KBM-7 (cell line): ENCODE results near the gene CLIC3.
"Not testable (repeated sequence)": the region's sequence is repeated elsewhere in the genome, so short reads cannot be mapped to it uniquely, and the experiment has no call there.

Experiments
- DNase-seq: peaks from one replicate; pipeline ENCODE4 v3.0.0-alpha.2; 2015
- in situ Hi-C: fragments of 300-500 bp; cut with MboI; formaldehyde crosslinking; loops from 2 replicates; pipeline ENCODE4 v1.14.3; 2020; ENCODE audit warnings: low sequenced_read_pairs, low pct_unique_long_range_greater_than_20kb, mixed read lengths

Gene CLIC3

DNA sequence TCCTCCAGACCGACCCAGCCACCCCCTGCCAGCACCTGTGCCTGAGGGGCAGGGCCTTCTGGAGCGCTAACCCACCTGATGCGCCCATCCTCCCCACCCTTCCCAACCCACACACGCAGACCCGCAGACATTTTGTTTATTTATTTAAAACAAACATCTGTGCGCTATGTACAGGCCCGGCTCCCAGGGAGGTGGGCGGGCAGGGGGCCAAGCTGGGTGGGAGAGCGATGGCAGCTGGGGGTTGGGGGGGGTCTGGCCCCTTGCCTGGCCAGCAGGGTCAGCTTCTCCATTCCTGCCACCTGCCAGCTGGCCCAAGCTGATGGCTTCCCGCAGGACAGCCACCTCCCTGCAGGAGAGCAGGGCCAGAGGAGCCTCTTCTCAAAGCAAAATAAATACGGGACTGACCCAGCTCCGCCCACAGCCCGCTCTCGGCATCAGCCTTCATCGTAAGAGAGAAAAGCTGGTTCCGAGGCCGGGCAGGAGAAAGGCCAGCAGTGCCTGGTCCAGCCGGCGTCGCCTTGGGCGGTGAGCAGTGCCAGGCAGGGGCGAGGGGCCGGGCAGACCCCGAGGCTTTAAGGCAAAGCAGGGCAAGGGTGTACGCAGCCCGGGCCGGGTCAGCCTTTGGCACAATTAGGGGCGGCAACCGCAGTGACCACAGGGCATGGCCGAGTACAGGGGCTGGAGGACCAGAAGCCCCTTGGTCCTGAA, 10.9 kb upstream of the CLIC3 start:
- in situ Hi-C loops: no loop called here

GRCh38 chr9:137006116-137007003, 10.0 kb upstream of the CLIC3 start:
- in situ Hi-C loops: no loop called here
- DNase-seq: no peak

More for the DNA sequence above, 10.9 kb upstream of the CLIC3 start:
- DNase-seq: no peak

DNA sequence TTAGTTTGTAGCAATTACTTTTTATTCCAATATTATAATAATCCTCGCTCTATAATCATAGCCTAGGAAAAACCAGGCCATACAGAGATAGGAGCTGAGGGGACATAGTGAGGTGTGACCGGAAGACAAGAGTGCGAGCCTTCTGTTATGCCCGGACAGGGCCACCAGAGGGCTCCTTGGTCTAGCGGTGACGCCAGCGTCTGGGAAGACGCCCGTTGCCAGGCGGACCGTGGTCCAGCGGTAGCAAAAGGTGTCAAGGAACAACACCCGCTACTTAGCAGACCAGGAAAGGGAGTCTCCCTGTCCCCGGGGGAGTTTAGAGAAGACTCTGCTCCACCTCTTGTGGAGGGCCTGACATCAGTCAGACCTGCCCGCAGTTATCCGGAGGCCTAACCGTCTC, 7.9 kb upstream of the CLIC3 start:
- DNase-seq, in situ Hi-C loops: not testable (repeated sequence)

- in situ Hi-C loops: no loop called here
- DNase-seq: no peak
These were observed 6.3 kb upstream of the CLIC3 start for GRCh38 chr9:137002646-137003041.

DNA sequence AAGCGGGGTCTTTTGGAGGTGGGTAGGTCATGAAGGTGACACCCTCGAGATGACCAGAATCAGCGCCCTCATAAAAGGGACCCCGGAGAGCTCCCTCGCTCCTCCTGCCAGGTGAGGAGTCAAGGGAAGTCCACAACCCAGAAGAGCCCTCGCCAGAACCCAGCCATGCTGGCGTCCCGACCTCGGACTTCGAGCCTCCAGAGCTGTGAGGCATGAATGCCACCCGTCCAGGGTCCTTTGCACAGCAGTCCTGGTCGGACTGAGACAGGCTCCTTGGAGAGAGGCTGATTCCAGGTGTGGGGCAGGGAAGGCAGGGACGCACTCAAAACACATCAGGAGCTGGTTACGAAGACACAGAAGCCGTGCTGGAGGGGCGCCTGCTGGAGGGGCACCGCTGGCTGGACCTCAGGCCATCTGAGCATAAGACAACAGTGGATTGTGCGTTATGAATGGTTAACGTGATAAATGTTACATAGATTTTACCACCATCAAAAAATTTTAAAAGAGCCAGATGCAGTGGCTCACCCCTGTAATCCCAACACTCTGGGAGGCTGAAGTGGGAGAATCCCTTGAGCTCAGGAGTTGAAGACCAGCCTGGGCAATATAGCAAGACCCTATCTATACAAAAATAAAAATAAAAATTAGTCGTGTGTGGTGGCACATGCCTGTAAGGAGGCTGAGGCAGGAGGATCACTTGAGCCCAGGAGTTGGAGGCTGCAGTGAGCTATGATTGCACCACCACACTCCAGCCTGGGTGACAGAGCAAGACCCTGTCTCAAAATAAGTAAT, 5.7 kb upstream of the CLIC3 start:
- no peak for DNase-seq
- in situ Hi-C loops: no loop called here

DNA sequence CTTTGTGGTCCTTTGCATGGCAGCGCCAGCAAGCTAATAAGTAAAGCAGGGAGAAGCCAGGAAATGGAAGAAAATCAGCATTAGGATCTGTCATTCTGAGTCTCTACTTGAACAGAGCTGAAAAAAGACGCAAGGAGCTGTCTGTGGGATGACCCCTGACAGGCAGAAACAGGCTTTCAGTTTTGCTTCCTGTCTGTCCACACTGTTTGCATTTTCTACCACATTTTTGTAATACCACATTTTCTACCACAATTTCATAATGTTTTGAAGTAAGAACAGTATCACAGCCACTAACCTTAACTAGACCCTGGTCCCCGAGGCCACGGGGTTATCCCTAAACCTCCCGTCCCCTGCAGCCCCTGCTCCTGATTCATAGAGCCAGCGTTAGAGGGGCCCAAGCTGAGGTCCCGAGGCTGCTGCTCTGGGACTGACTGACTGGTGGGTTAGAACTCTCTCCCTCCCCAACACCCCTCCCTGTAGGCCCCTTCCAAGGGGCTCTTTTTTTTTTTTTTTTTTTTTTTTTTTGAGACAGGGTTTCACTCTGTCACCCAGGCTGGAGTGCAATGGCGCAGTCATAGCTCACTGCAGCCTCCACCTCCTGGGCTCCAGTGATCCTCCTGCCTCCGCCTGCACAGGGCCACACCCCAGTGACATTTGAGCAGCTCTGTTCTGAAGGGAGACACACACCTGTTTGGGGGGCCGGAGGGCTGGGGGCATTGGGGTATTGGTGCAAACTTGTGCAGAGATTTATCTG, 4.0 kb upstream of the CLIC3 start:
- DNase-seq: peak; percentile 53
- in situ Hi-C loops: no loop called here

GRCh38 chr9:136997830-136998234, 1.5 kb upstream of the CLIC3 start:
- DNase-seq: peak; percentile 36
- in situ Hi-C loops: no loop called here

GRCh38 chr9:136997371-136997770, 1.0 kb upstream of the CLIC3 start:
- in situ Hi-C loops: no loop called here
- no peak for DNase-seq

- no peak for DNase-seq
- in situ Hi-C loops: no loop called here
These were observed 526 bp downstream of the CLIC3 start for GRCh38 chr9:136995772-136996311.

- in situ Hi-C loops: no loop called here
These were observed 1.0 kb downstream of the CLIC3 start for GRCh38 chr9:136995362-136995761.

DNA sequence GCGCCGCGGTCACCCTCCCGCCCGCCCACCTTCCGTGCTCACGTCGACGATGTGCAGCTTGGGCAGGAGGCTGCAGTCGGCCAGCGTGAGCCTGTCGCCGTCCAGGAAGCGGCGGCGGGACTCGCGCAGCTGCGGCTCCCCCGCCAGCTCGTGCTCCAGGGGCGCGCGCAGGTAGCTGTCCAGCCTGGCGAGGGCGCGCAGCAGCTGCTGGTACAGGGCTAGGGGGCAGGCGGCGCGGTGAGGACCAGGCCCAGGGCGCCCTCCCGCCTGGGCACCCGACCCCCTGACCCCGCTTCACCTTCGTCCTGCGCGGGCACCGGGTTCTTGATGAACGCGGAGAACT, 1.5 kb downstream of the CLIC3 start:
- DNase-seq: no peak
- in situ Hi-C loops: no loop called here

More at GRCh38 chr9:136995362-136995761, 1.0 kb downstream of the CLIC3 start:
- no peak for DNase-seq

GRCh38 chr9:136994180-136994887, 2.0 kb downstream of the CLIC3 start:
- DNase-seq: no peak
- in situ Hi-C loops: no loop called here

DNA sequence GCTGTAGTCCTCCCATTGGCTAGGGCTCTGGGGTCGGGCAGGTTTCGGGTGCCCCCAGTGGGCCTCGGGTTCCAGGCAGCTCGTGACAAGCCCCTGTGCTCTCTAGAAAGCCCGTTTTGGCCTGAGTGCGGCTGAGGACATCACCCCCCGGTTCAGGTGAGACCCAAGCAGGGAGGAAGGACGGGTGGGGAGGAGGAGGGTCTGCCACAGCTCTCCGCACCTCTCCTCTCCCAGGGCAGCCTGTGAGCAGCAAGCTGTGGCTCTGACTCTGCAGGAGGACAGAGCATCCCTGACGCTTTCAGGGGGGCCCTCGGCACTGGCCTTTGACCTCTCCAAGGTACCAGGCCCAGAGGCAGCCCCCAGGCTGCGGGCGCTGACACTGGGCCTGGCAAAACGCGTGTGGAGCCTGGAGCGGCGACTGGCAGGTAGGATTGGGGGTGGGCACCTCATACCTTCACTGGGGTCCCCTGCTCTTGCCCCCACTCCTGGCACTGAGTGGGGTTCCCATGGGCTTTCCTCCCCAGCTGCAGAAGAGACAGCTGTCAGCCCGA, 3.5 kb downstream of the CLIC3 start:
- in situ Hi-C loops: no loop called here
- DNase-seq: no peak

DNA sequence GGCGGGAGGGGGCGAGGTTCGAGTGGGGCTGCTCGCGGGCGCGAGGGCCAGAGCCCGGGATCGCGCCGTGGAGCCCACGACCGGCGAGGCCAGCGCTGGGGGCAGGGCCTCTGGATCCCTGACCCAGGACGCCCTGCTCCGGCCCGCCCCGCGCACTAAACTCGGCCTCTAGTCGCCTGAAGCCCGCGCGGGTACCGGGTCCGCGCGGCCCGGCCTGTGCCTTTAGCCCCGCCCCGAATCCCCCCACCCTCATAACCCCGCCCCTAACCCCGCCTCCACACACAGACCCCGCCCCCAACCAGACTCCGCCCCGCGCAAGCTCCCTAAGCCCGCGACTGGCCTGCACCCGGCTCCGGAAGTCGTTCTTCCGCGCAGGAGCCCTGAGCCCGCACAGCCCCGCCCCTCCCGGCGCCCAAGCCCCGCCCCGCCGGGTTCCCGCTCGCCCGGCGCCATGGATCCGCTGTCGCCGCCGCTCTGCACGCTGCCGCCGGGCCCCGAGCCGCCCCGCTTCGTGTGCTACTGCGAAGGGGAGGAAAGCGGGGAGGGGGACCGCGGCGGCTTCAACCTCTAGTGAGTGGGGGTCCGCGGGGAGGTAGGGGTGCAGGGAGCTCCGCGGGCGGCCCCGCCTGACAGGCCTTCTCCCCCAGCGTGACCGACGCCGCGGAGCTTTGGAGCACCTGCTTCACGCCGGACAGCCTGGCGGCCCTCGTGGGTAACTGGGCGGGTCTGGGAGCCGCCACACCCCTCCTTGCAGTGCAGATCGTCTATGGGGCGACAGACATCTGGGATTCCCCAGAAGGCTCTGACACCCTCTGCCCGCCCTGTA, 4.2 kb downstream of the CLIC3 start, which contains the start of gene PAXX:
PAXX (plus strand) TSS at position 430 of the 826 bp plus-strand sequence; CDS start at position 452, 22 bp downstream.
- DNase-seq: peak; percentile 67
- in situ Hi-C loops: no loop called here

DNA sequence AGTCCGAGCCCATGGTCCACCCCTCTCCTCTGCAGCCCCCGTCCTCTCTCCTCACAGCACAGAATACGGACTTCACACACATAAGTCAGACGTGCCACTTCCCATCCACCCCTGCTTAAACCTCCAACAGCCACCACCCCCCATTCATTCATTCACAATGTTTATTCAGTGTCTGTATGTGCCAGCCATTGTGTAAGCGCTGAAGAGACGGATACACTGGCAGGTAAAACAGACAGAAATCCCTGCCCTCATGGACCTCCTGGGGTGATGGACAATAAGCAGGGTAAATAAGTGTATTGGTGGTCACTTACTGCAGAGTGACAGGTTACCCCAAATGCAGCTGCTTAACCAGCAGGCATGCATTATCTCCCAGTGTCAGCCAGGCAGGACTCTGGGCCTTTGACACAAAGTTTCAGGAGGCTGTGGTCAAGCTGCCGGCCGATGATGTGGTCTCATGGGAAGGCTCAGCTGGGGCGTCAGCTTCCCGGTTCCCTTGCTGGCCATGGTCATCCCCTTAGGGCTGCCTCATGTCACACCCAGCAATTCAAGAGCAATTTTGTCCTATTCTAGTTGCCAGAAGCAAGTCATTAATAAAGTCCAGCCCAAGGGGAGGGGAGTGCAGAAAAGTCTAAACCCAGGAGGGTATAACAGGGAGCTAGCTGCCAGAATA, 6.0 kb downstream of the CLIC3 start:
- in situ Hi-C loops: no loop called here
- no peak for DNase-seq

DNA sequence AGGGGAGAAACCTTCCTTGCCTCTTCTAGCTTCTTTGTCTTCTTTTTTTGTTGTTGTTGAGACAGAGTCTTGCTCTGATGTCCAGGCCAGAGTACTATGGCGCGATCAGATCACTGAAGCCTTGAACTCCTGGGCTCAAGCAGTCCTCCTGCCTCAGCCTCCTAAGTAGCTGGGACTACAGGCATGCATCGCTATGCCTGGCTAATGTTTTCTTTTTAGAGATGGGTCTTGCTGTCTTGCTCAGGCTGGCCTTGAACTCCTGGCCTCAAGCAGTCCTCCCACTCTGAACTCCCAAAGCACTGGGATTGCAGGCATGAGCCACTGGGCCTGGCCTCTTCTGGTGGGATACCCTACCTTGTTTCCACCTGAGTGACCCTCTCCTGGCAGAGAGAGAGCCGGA, 7.5 kb downstream of the CLIC3 start:
- in situ Hi-C loops: no loop called here
- no peak for DNase-seq

DNA sequence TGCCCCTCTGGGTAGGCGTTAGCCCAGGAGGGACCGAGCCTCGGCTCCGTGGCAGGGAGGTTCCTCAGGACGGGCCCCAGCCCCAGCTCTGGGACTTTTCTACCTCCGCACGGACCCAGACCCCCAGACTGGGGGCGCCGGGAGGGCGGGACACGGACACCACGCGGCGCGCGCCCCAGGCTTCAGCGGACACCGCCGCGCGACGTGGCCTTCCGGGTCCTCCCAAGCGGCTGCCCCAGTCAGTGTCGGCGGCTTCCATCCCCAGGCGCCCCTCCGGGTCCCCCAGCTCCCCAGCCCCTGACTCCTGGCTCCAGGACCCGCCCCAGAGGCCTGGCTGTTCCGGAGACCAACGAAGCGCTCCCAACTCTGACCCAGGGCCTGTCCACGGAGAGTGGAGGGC, 10.5 kb downstream of the CLIC3 start:
- no peak for DNase-seq
- in situ Hi-C loops: no loop called here
